ENCODE measurements around the gene ETS1. TPM values are rescaled to one million over a fixed set of nuclear protein-coding genes. Genes with fewer than 3 reads are reported as not detected.

ETS1 gene
- total RNA-seq, 1 experiment from 2014 or later: 9.2 TPM

GRCh38 chr11:128501632-128502549, 85.5 kb downstream of the ETS1 start:
- no peak for DNase-seq (ENCODE audit: low read depth)
- in situ Hi-C loops (cut with HindIII; ENCODE audit: low pct_unique_long_range_greater_than_20kb, low sequenced_read_pairs): no loop called here

GRCh38 chr11:128501008-128501407, 86.3 kb downstream of the ETS1 start:
- no peak for DNase-seq (ENCODE audit: low read depth)
- in situ Hi-C loops (cut with HindIII; ENCODE audit: low pct_unique_long_range_greater_than_20kb, low sequenced_read_pairs): no loop called here

GRCh38 chr11:128500493-128500892, 86.9 kb downstream of the ETS1 start:
- in situ Hi-C loops (cut with HindIII; ENCODE audit: low pct_unique_long_range_greater_than_20kb, low sequenced_read_pairs): no loop called here
- no peak for DNase-seq (ENCODE audit: low read depth)

- in situ Hi-C loops (cut with HindIII; ENCODE audit: low pct_unique_long_range_greater_than_20kb, low sequenced_read_pairs): no loop called here
- DNase-seq (ENCODE audit: low read depth): no peak
Measured at GRCh38 chr11:128499613-128500253, 87.6 kb downstream of the ETS1 start.

- in situ Hi-C loops (cut with HindIII; ENCODE audit: low pct_unique_long_range_greater_than_20kb, low sequenced_read_pairs): no loop called here
- no peak for DNase-seq (ENCODE audit: low read depth)
Measured at GRCh38 chr11:128498721-128499245, 88.6 kb downstream of the ETS1 start.

- in situ Hi-C loops (cut with HindIII; ENCODE audit: low pct_unique_long_range_greater_than_20kb, low sequenced_read_pairs): no loop called here
- DNase-seq (ENCODE audit: low read depth): no peak
Measured at GRCh38 chr11:128497776-128498095, 89.6 kb downstream of the ETS1 start.

GRCh38 chr11:128497061-128497775, 90.1 kb downstream of the ETS1 start:
- in situ Hi-C loops (cut with HindIII; ENCODE audit: low pct_unique_long_range_greater_than_20kb, low sequenced_read_pairs): no loop called here

GRCh38 chr11:128496692-128497060, 90.7 kb downstream of the ETS1 start:
- in situ Hi-C loops (cut with HindIII; ENCODE audit: low pct_unique_long_range_greater_than_20kb, low sequenced_read_pairs): no loop called here
- DNase-seq (ENCODE audit: low read depth): no peak

More at GRCh38 chr11:128497061-128497775, 90.1 kb downstream of the ETS1 start:
- peak; percentile 82 for DNase-seq (ENCODE audit: low read depth)

GRCh38 chr11:128496249-128496648, 91.1 kb downstream of the ETS1 start:
- DNase-seq (ENCODE audit: low read depth): no peak
- in situ Hi-C loops (cut with HindIII; ENCODE audit: low pct_unique_long_range_greater_than_20kb, low sequenced_read_pairs): no loop called here

GRCh38 chr11:128494418-128495332, 92.7 kb downstream of the ETS1 start:
- in situ Hi-C loops (cut with HindIII; ENCODE audit: low pct_unique_long_range_greater_than_20kb, low sequenced_read_pairs): no loop called here
- no peak for DNase-seq (ENCODE audit: low read depth)

GRCh38 chr11:128493570-128493965, 93.8 kb downstream of the ETS1 start:
- in situ Hi-C loops (cut with HindIII; ENCODE audit: low pct_unique_long_range_greater_than_20kb, low sequenced_read_pairs): no loop called here

GRCh38 chr11:128492903-128493569, 94.3 kb downstream of the ETS1 start:
- DNase-seq (ENCODE audit: low read depth): no peak
- in situ Hi-C loops (cut with HindIII; ENCODE audit: low pct_unique_long_range_greater_than_20kb, low sequenced_read_pairs): no loop called here

More at GRCh38 chr11:128493570-128493965, 93.8 kb downstream of the ETS1 start:
- no peak for DNase-seq (ENCODE audit: low read depth)

GRCh38 chr11:128492461-128492860, 94.9 kb downstream of the ETS1 start:
- no peak for DNase-seq (ENCODE audit: low read depth)
- in situ Hi-C loops (cut with HindIII; ENCODE audit: low pct_unique_long_range_greater_than_20kb, low sequenced_read_pairs): no loop called here

- in situ Hi-C loops (cut with HindIII; ENCODE audit: low pct_unique_long_range_greater_than_20kb, low sequenced_read_pairs): no loop called here
- DNase-seq (ENCODE audit: low read depth): no peak
Measured at GRCh38 chr11:128491195-128491936, 96.0 kb downstream of the ETS1 start.

GRCh38 chr11:128490092-128490491, 97.3 kb downstream of the ETS1 start:
- DNase-seq (ENCODE audit: low read depth): no peak
- in situ Hi-C loops (cut with HindIII; ENCODE audit: low pct_unique_long_range_greater_than_20kb, low sequenced_read_pairs): no loop called here

- in situ Hi-C loops (cut with HindIII; ENCODE audit: low pct_unique_long_range_greater_than_20kb, low sequenced_read_pairs): no loop called here
- DNase-seq (ENCODE audit: low read depth): no peak
Measured at GRCh38 chr11:128488471-128488870, 98.9 kb downstream of the ETS1 start.

GRCh38 chr11:128487978-128488377, 99.4 kb downstream of the ETS1 start:
- in situ Hi-C loops (cut with HindIII; ENCODE audit: low pct_unique_long_range_greater_than_20kb, low sequenced_read_pairs): no loop called here
- no peak for DNase-seq (ENCODE audit: low read depth)
